GM18519 (cell line): ENCODE results near the gene ATR.
"Not testable (repeated sequence)": the region's sequence is repeated elsewhere in the genome, so short reads cannot be mapped to it uniquely, and the experiment has no call there.

Experiments
- ATAC-seq: cut with Tn5 transposase; IDR thresholded peaks from one replicate; pipeline ENCODE4 v1.9.1; 2021; ENCODE audit warnings: mild to moderate bottlenecking, moderate library complexity; ENCODE audit not compliant: unreplicated experiment, low FRiP score

Gene ATR

GRCh38 chr3:142595581-142595950, 17.0 kb upstream of the ATR start:
- no peak for ATAC-seq

GRCh38 chr3:142595141-142595540, 16.6 kb upstream of the ATR start:
- ATAC-seq: no peak

GRCh38 chr3:142592268-142592667, 13.7 kb upstream of the ATR start:
- ATAC-seq: not testable (repeated sequence)

GRCh38 chr3:142588703-142589102, 10.2 kb upstream of the ATR start:
- no peak for ATAC-seq

- no peak for ATAC-seq
Measured at GRCh38 chr3:142586803-142587406, 8.4 kb upstream of the ATR start.

GRCh38 chr3:142581070-142581469, 2.5 kb upstream of the ATR start:
- ATAC-seq: not testable (repeated sequence)

DNA sequence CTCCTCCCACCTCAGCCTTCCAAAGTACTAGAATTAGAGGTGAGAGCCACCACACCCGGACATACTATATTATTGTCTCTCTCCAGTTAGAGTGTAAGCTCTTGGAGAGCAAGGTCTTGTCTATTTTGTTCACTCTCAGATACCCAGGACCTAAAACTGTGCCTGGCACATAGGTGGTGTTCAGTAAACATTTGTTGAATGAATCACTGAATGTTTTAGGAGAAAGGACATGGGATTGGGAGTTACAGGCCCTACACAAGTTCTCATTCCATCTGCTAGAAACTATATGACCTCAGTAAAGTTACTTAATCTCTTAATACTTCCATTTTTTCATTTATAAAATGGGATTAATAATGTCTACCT, 1.5 kb upstream of the ATR start:
- no peak for ATAC-seq

DNA sequence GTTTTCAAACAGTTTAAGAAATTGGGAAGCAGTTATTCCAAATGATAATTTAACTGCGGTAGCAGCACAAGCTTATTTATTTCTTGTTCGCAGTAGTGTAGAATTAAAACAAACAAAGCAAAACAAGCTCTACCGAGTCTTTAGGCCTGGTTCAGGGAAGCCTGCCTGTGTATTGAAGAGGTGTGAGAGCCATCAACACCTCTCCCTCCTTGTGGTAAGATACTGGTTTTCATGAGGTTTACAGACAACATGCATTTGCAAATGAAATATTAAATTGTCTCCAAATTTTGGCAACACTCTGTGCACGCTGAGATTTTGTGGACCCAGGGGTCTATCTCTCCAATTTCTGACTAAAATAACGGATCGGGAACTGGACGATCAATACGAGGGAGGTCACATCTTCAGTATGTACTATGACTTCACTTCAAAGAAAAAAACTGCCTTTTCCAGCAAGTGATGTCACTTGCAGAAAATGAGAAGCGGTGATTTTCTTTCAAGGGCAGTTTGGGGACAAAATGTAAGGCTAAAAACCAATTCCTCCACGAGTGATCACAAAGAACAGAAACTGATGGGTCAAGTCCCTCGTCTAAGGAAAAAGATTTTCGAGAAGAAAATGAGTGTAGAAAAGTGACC, 721 bp downstream of the ATR start:
- no peak for ATAC-seq

- ATAC-seq: no peak
Measured at GRCh38 chr3:142576792-142577191, 1.7 kb downstream of the ATR start.

DNA sequence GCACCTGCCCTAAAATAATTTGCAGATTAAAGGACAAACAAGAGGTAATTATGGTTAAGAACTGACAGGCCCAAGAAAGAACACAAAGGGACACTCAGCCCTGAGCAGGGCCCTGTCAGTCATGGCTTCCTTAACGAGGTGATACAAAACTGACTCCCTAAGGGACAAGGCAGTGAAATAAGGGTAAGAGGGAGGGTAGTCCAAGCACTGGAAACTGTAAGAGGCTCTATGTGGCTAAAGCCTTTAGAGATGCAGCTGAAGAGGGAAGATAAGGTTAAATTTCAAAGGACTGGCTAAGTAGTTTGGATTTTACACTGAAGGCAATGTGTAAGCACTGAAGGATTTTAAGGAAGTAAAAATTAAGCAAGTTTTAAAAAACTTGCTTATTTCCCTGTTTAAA, 3.9 kb downstream of the ATR start:
- no peak for ATAC-seq

GRCh38 chr3:142574223-142574622, 4.3 kb downstream of the ATR start:
- not testable (repeated sequence) for ATAC-seq

- not testable (repeated sequence) for ATAC-seq
Measured at GRCh38 chr3:142569422-142569821, 9.1 kb downstream of the ATR start.

GRCh38 chr3:142568393-142569017, 10.0 kb downstream of the ATR start:
- no peak for ATAC-seq

DNA sequence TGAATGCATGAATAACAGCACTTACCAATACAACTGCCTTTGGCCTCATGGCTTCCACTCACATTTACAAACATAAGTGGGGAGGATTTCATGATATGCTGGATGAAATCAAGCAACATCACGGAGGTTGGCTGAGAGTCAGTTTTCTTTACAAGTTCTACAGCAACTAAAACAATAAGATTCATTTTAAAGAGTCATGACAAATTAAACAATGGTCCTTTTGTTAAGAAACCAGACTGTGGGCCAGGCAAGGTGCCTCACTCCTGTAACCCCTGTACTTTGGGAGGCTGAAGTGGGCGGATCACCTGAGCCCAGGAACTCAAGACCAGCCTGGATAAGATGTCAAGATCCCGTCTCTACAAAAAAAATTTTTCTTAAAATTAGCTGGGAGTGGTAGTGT, 12.4 kb downstream of the ATR start:
- ATAC-seq: no peak

GRCh38 chr3:142563496-142563997, 15.0 kb downstream of the ATR start:
- no peak for ATAC-seq

DNA sequence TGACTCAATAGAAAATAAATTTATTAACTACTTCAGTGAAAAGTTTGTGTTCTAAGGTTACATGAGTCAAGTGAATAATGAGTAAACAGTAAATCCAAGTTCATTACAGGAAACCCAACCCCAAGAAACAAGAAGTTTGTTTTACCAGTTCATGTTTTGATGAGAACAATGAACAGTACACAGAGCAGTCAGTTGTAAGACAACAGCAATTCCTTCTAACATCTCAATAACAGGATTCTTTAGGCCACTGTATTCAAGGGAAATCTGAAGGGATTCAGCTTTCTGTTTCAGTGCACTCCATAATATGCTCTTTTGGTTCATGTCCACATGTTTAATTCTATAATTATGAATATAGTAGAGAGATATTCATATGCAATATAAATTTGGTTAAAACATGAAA, 18.4 kb downstream of the ATR start:
- no peak for ATAC-seq

DNA sequence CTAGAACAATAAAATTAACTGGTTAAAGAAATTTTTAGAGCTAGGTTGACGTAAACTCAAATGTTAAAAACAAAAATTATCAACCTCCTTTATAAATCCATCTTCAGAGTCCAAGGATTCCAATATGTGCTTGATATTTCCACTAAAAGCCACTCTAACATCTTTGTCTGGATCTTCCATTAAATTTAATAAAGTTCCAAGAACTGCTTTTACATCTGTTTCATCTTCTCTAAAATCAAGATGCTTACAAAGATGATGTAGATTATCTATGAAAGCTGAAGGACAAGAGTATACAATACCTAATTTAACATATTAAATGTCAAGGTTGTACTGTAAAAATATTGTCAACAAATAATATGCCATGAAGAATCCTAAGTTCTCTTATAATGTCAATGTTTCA, 24.8 kb downstream of the ATR start:
- no peak for ATAC-seq

- ATAC-seq: not testable (repeated sequence)
Measured at GRCh38 chr3:142552579-142552978, 26.0 kb downstream of the ATR start.

- no peak for ATAC-seq
Measured at GRCh38 chr3:142549986-142550385, 28.5 kb downstream of the ATR start.

DNA sequence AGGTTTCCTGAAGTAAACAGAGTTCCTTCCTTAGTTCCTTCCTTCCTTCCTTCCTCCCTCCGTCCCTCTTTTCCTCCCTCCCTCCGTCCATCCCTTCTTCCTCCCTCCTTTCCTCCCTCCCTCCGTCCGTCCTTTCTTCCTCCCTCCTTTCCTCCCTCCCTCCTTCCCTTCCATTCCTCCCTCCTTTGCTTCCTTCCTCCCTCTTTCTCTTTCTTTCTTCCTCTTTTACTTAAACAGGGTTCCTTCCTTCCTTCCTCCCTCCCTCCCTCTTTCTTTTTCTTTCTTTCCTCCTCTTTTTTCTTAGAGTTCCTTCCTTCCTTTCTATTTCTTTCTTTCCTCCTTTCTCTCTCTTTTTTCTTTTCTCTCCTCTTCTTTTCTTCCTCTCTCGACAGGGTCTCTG, 35.2 kb downstream of the ATR start:
- no peak for ATAC-seq

DNA sequence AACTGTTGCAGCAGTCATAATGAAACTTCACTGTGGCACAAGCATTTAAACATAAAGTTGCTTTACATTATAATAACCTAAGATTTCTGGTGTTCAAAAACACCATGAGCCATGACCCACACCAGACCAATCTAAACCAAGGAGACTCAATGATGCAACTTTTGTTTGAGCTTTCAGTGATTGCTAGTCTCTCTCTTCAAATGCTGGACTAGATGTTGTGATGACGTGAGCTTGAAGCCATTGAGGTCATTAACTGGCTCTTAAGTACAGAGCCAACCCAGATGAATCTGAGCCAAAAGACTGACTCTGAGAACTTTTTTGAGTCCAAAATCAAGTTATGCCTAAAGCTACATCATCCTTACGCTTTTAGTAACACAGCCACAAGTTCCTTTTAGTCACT, 36.5 kb downstream of the ATR start:
- ATAC-seq: no peak

DNA sequence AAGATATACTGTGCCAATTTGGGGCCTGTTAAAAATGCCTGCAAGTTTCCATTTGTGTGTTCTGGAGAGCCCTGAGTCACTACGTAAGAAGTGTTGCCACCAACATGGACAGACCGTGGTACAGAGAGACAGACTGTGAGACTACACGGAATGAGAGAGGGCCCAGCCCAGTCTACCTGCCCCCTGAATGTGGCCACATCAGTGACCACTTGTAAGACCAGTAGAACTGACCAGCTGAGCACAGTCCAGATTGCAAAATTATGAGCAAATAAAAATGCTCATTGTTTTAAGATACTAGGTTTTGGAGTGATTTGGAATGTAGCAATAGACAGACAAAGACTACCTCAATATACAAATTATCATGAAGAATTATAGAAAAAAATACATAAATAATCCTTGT, 42.0 kb downstream of the ATR start:
- no peak for ATAC-seq
